ENCODE measurements around the gene UTY. TPM values are rescaled to one million over a fixed set of nuclear protein-coding genes. Genes with fewer than 3 reads are reported as not detected.
A peak's percentile ranks its signal among the peaks of the same experiment; 100 is the strongest.

UTY gene
- total RNA-seq, 1 donor from 2014 or later = 6.4 TPM

GRCh38 chrY:13479121-13479711 lies 617 bp downstream of the UTY start:
- no peak for TF ChIP-seq CTCF (conservative IDR thresholded peaks at IDR 0.05; ENCODE audit: low read depth, low read length)
- DNase-seq (ENCODE audit: low read depth) = no peak
- H3K4me3 ChIP-seq (ENCODE audit: low read depth, low read length) = peak overlapping the region; percentile 73

GRCh38 chrY:13478126-13478785 lies 1.6 kb downstream of the UTY start:
- DNase-seq (ENCODE audit: low read depth) = no peak
- no peak for TF ChIP-seq CTCF (conservative IDR thresholded peaks at IDR 0.05; ENCODE audit: low read depth, low read length)
- peak overlapping the region; percentile 73 for H3K4me3 ChIP-seq (ENCODE audit: low read depth, low read length)

GRCh38 chrY:13474997-13475396 lies 4.8 kb downstream of the UTY start:
- no peak overlapping the region for H3K4me3 ChIP-seq (ENCODE audit: low read depth, low read length)
- no peak for DNase-seq (ENCODE audit: low read depth)
- no peak for TF ChIP-seq CTCF (conservative IDR thresholded peaks at IDR 0.05; ENCODE audit: low read depth, low read length)

DNA sequence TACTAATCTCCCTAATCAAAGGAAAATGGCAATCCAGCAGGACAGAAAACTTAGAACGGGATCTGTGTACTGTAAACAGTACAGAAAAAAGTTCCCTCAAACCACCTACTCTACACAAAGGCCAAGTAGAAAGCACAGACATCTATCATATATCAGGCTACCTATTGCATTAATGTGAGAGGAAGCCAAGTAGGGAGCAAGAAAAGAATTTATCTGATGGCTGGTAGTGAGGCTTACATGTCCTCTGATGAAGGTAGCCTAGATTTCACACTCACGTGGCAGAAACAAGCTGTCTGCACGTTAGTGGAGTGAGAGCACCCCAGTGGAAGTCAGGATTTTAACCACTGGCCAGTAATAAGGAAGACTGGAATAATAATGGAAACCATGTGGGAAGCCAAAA lies 28.3 kb downstream of the UTY start:
- no peak for DNase-seq (ENCODE audit: low read depth)
- TF ChIP-seq CTCF (conservative IDR thresholded peaks at IDR 0.05; ENCODE audit: low read depth, low read length) = no peak
- H3K4me3 ChIP-seq (ENCODE audit: low read depth, low read length) = no peak overlapping the region

- TF ChIP-seq CTCF (conservative IDR thresholded peaks at IDR 0.05; ENCODE audit: low read depth, low read length) = no peak
- no peak overlapping the region for H3K4me3 ChIP-seq (ENCODE audit: low read depth, low read length)
Measured at GRCh38 chrY:13450596-13451130, 29.2 kb downstream of the UTY start.

GRCh38 chrY:13445566-13445965 lies 34.3 kb downstream of the UTY start:
- DNase-seq (ENCODE audit: low read depth) = no peak
- no peak for TF ChIP-seq CTCF (conservative IDR thresholded peaks at IDR 0.05; ENCODE audit: low read depth, low read length)

More at GRCh38 chrY:13450596-13451130, 29.2 kb downstream of the UTY start:
- DNase-seq (ENCODE audit: low read depth) = no peak

More at GRCh38 chrY:13445566-13445965, 34.3 kb downstream of the UTY start:
- no peak overlapping the region for H3K4me3 ChIP-seq (ENCODE audit: low read depth, low read length)
